Thoracic aorta (tissue), 2 donors: ENCODE results near the gene MPG. TPM values are rescaled to one million over a fixed set of nuclear protein-coding genes. Genes with fewer than 3 reads are reported as not detected.

Source experiments
- ATAC-seq: fragments of 150-250 bp; one replicate; pipeline ENCODE4 v1.8.0; 2017; ENCODE audit warnings: low read depth; ENCODE audit not compliant: insufficient number of reproducible peaks, low FRiP score
- DNase-seq: peaks from one replicate; pipeline ENCODE4 v3.0.0-alpha.2; 2020; ENCODE audit warnings: low spot score
- H3K27ac ChIP-seq, 2 donors: fragments of 200-600 bp; sonication (generic); 1 replicate in 1 of 2; 2 replicates in 1 of 2; pipeline ENCODE4 v1.5.1; 2016; ENCODE audit warnings: mild to moderate bottlenecking in 2 of 2, moderate library complexity in 2 of 2
- H3K27me3 ChIP-seq: fragments of 200-600 bp; sonication (generic); replicated peaks from 2 replicates; pipeline ENCODE4 v1.6.0; 2016; ENCODE audit warnings: mild to moderate bottlenecking; ENCODE audit not compliant: insufficient read depth
- H3K36me3 ChIP-seq: fragments of 200-600 bp; sonication (generic); one replicate; pipeline ENCODE4 v1.5.1; 2016
- H3K4me1 ChIP-seq, 2 donors: fragments of 200-600 bp; sonication (generic); 1 replicate in 1 of 2; 2 replicates in 1 of 2; pipeline versions ENCODE4 v1.5.1 to v1.6.0; 2016; ENCODE audit warnings: low read depth in 2 of 2, mild to moderate bottlenecking in 1 of 2; ENCODE audit not compliant: control insufficient read depth in 1 of 2
- H3K4me3 ChIP-seq: fragments of 200-600 bp; sonication (generic); 2 replicates; pipeline ENCODE4 v1.5.1; 2016; ENCODE audit warnings: mild to moderate bottlenecking
- H3K9me3 ChIP-seq: fragments of 200-600 bp; sonication (generic); 2 replicates; pipeline ENCODE4 v1.5.1; 2016
- CTCF ChIP-seq: fragments of 200-600 bp; sonication (generic); IDR thresholded peaks from one replicate; pipeline ENCODE4 v1.5.1; 2019; ENCODE audit warnings: antibody characterized with exemption
- total RNA-seq, 2 donors: library from RNA; depleted of rRNA; stranded (reverse); fragments of >200 nt; gene quantifications; one replicate each; pipeline versions ENCODE4 v1.1.0 to v1.2.3, GENCODE V29; 2016

The MPG gene
- total RNA-seq, 2 donors from 2014 or later = 93.1 to 202 TPM

GRCh38 chr16:102060-102855, 24.2 kb downstream of the MPG start:
- peak overlapping the region; percentile 91 to 94 for H3K27ac ChIP-seq
- peaks cover 10% of the 10 kb centered on the region for H3K36me3 ChIP-seq
- no peaks in the 10 kb centered on the region for H3K9me3 ChIP-seq
- no peaks in the 10 kb centered on the region for H3K27me3 ChIP-seq
- no peak for TF ChIP-seq CTCF
- DNase-seq (no peak), ATAC-seq (peak; percentile 45)
- H3K4me3 ChIP-seq = peak overlapping the region; percentile 43
- H3K4me1 ChIP-seq = peaks cover 34 to 60% of the 10 kb centered on the region in 2 donors

- TF ChIP-seq CTCF = no peak
- H3K27ac ChIP-seq = peak overlapping the region in 1 of 2 donors; percentile 40
- peaks cover 28 to 45% of the 10 kb centered on the region in 2 donors for H3K4me1 ChIP-seq
- no peaks in the 10 kb centered on the region for H3K27me3 ChIP-seq
- peaks cover 7% of the 10 kb centered on the region for H3K36me3 ChIP-seq
- no peaks in the 10 kb centered on the region for H3K9me3 ChIP-seq
- DNase-seq (no peak), ATAC-seq (no peak)
- H3K4me3 ChIP-seq = no peak overlapping the region
These were observed 26.3 kb downstream of the MPG start for GRCh38 chr16:104355-104754.

- ATAC-seq = no peak
- DNase-seq = no peak
- Histone ChIP-seq H3K27ac (peak overlapping the region; percentile 17 to 40), H3K4me3 (no peak overlapping the region), H3K27me3 (no peaks in the 10 kb centered on the region), H3K36me3 (peaks cover 7% of the 10 kb centered on the region), H3K4me1 (peaks cover 28 to 45% of the 10 kb centered on the region in 2 donors), H3K9me3 (no peaks in the 10 kb centered on the region)
- TF ChIP-seq CTCF = no peak
These were observed 26.9 kb downstream of the MPG start for GRCh38 chr16:104928-105327.

GRCh38 chr16:105521-105920, 27.5 kb downstream of the MPG start:
- TF ChIP-seq CTCF = no peak
- DNase-seq (no peak), ATAC-seq (no peak)
- Histone ChIP-seq H3K27ac (peak overlapping the region; percentile 12 to 17), H3K4me1 (peaks cover 28 to 39% of the 10 kb centered on the region in 2 donors), H3K4me3 (no peak overlapping the region), H3K27me3 (no peaks in the 10 kb centered on the region), H3K36me3 (peaks cover 7% of the 10 kb centered on the region), H3K9me3 (no peaks in the 10 kb centered on the region)

- no peak overlapping the region for H3K4me3 ChIP-seq
- H3K9me3 ChIP-seq = no peaks in the 10 kb centered on the region
- H3K27me3 ChIP-seq = no peaks in the 10 kb centered on the region
- TF ChIP-seq CTCF = peak; percentile 84
- H3K4me1 ChIP-seq = peaks cover 19 to 26% of the 10 kb centered on the region in 2 donors
- no peak for DNase-seq
- peaks cover 7% of the 10 kb centered on the region for H3K36me3 ChIP-seq
- no peak for ATAC-seq
- H3K27ac ChIP-seq = peak overlapping the region in 1 of 2 donors; percentile 43
These were observed 28.7 kb downstream of the MPG start for GRCh38 chr16:106623-107324.
